ENCODE measurements around the gene FKBP1A.
"Not testable (repeated sequence)": the region's sequence is repeated elsewhere in the genome, so short reads cannot be mapped to it uniquely, and the experiment has no call there.

DNA sequence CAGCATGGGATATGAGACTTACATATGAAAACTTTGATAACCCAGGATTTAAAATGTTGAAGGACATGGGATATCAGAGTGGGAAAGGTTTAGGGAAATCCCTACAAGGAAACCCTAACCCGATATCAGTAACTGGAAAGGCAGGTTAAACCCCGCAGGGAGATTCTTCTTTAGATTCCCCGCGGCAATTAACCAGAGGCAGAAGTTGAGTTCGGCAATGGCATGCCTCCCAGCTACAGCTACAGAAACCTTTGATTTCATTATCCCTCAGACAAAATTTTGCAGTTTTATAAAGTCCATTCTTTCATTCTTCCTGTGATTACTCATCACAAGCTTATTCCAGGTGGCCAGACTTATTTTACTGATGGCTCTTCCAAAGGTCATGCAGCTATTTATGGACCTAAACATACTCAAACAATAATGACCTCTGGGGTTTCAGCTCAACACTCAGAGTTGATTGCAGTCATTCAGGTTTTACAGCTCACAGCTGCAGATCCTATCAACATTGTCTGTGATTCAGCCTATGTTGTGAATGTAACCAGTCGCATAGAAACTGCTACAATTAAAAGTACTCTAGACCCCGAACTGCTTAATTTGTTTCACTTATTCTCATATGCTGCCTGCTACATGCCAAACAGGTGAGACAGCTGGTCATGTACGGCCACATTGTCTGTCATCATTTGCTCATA, 7.0 kb upstream of the FKBP1A start:
- TF ChIP-seq, protein P1, sequence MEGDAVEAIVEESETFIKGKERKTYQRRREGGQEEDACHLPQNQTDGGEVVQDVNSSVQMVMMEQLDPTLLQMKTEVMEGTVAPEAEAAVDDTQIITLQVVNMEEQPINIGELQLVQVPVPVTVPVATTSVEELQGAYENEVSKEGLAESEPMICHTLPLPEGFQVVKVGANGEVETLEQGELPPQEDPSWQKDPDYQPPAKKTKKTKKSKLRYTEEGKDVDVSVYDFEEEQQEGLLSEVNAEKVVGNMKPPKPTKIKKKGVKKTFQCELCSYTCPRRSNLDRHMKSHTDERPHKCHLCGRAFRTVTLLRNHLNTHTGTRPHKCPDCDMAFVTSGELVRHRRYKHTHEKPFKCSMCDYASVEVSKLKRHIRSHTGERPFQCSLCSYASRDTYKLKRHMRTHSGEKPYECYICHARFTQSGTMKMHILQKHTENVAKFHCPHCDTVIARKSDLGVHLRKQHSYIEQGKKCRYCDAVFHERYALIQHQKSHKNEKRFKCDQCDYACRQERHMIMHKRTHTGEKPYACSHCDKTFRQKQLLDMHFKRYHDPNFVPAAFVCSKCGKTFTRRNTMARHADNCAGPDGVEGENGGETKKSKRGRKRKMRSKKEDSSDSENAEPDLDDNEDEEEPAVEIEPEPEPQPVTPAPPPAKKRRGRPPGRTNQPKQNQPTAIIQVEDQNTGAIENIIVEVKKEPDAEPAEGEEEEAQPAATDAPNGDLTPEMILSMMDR (IDR thresholded peaks at IDR 0.05 in 8 of 11, conservative IDR thresholded peaks at IDR 0.05 in 3 of 11), result not testable (repeated sequence)
- TF ChIP-seq POLR2A (IDR thresholded peaks at IDR 0.05), result not testable (repeated sequence)

Data from spleen (tissue), 7 donors.